ENCODE data around the gene GNAS. TPM values are rescaled to one million over a fixed set of nuclear protein-coding genes. Genes with fewer than 3 reads are reported as not detected.

GNAS gene
- total and polyA plus RNA-seq, 10 of the 15 experiments (the other 5 are each of a cell fraction or from before 2014, with no cell fraction given), result 209 to 950 (median 394) TPM

DNA sequence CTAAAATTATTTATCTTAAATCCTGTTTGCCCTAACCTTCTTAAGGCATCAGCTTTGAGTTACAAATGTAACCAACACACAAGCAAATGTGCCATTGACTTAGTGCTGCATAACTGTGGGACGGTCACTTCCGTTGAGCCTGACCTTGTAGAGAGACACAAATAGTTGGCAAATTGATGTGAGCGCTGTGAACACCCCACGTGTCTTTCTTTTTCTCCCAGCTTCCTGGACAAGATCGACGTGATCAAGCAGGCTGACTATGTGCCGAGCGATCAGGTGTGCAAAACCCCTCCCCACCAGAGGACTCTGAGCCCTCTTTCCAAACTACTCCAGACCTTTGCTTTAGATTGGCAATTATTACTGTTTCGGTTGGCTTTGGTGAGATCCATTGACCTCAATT is 56.4 kb downstream of the GNAS start:
- peaks cover 44% of the 10 kb centered on the region for H3K4me1 ChIP-seq (ENCODE audit: control insufficient read depth, insufficient read depth, low read length)
- intact Hi-C loops (cut with micrococcal nuclease; ENCODE audit: unreplicated experiment), result loop anchor here (5.0 kb wide), 1 partner anchor 123 kb away; the partner anchor contains the start of gene ATP5F1E
- ChIA-PET POLR2A (interaction anchor here (1.1 to 2.5 kb wide), 3 partner anchors 43 to 133 kb away, joined by 3 to 12 read pairs (median 11); partner anchors contain the start of gene PRELID3B), SMC1A (ENCODE audit: uncharacterized antibody, unreplicated experiment) (interaction anchor here (0.9 to 2.3 kb wide), 6 partner anchors 9 to 120 kb away, joined by 3 to 12 read pairs (median 4); no protein-coding TSS in a partner anchor), RAD21 (ENCODE audit: unreplicated experiment) (interaction anchor here (2.7 kb wide), 1 partner anchor 73 kb away, joined by 23 read pairs; the partner anchor contains the start of gene NELFCD), CTCF (interaction anchor here (1.5 to 1.8 kb wide), 2 partner anchors 14 to 69 kb away, joined by 4 to 6 read pairs; no protein-coding TSS in a partner anchor)
- TF ChIP-seq RFX5 (IDR thresholded peaks at IDR 0.05; ENCODE audit: low read depth, low read length), result no peak
- TF ChIP-seq, protein P1, sequence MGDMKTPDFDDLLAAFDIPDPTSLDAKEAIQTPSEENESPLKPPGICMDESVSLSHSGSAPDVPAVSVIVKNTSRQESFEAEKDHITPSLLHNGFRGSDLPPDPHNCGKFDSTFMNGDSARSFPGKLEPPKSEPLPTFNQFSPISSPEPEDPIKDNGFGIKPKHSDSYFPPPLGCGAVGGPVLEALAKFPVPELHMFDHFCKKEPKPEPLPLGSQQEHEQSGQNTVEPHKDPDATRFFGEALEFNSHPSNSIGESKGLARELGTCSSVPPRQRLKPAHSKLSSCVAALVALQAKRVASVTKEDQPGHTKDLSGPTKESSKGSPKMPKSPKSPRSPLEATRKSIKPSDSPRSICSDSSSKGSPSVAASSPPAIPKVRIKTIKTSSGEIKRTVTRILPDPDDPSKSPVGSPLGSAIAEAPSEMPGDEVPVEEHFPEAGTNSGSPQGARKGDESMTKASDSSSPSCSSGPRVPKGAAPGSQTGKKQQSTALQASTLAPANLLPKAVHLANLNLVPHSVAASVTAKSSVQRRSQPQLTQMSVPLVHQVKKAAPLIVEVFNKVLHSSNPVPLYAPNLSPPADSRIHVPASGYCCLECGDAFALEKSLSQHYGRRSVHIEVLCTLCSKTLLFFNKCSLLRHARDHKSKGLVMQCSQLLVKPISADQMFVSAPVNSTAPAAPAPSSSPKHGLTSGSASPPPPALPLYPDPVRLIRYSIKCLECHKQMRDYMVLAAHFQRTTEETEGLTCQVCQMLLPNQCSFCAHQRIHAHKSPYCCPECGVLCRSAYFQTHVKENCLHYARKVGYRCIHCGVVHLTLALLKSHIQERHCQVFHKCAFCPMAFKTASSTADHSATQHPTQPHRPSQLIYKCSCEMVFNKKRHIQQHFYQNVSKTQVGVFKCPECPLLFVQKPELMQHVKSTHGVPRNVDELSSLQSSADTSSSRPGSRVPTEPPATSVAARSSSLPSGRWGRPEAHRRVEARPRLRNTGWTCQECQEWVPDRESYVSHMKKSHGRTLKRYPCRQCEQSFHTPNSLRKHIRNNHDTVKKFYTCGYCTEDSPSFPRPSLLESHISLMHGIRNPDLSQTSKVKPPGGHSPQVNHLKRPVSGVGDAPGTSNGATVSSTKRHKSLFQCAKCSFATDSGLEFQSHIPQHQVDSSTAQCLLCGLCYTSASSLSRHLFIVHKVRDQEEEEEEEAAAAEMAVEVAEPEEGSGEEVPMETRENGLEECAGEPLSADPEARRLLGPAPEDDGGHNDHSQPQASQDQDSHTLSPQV (IDR thresholded peaks at IDR 0.05), result no peak
- TF ChIP-seq YY1 (IDR thresholded peaks at IDR 0.05; ENCODE audit: low read depth, low read length), result no peak
- TF ChIP-seq IKZF1 (conservative IDR thresholded peaks at IDR 0.05), result no peak
- TF ChIP-seq, protein P2, sequence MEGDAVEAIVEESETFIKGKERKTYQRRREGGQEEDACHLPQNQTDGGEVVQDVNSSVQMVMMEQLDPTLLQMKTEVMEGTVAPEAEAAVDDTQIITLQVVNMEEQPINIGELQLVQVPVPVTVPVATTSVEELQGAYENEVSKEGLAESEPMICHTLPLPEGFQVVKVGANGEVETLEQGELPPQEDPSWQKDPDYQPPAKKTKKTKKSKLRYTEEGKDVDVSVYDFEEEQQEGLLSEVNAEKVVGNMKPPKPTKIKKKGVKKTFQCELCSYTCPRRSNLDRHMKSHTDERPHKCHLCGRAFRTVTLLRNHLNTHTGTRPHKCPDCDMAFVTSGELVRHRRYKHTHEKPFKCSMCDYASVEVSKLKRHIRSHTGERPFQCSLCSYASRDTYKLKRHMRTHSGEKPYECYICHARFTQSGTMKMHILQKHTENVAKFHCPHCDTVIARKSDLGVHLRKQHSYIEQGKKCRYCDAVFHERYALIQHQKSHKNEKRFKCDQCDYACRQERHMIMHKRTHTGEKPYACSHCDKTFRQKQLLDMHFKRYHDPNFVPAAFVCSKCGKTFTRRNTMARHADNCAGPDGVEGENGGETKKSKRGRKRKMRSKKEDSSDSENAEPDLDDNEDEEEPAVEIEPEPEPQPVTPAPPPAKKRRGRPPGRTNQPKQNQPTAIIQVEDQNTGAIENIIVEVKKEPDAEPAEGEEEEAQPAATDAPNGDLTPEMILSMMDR (IDR thresholded peaks at IDR 0.05 in 2 of 3, conservative IDR thresholded peaks at IDR 0.05 in 1 of 3; ENCODE audit: control insufficient read depth in 2 of 3, extremely low read depth in 1 of 3, insufficient read depth in 1 of 3, low read depth in 3 of 3, low read length in 3 of 3), result no peak
- TF ChIP-seq, protein P3, sequence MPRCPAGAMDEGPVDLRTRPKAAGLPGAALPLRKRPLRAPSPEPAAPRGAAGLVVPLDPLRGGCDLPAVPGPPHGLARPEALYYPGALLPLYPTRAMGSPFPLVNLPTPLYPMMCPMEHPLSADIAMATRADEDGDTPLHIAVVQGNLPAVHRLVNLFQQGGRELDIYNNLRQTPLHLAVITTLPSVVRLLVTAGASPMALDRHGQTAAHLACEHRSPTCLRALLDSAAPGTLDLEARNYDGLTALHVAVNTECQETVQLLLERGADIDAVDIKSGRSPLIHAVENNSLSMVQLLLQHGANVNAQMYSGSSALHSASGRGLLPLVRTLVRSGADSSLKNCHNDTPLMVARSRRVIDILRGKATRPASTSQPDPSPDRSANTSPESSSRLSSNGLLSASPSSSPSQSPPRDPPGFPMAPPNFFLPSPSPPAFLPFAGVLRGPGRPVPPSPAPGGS (IDR thresholded peaks at IDR 0.05; ENCODE audit: borderline replicate concordance, insufficient read depth, low read depth, low read length, poor library complexity, severe bottlenecking), result peak; percentile 13
- no peak for TF ChIP-seq TCF12 (IDR thresholded peaks at IDR 0.05; ENCODE audit: low read depth, low read length)
- TF ChIP-seq JUND (IDR thresholded peaks at IDR 0.05; ENCODE audit: low read depth, low read length), result no peak
- no peak for TF ChIP-seq HDAC2 (IDR thresholded peaks at IDR 0.05)
- no peak for TF ChIP-seq KAT2A (conservative IDR thresholded peaks at IDR 0.05; ENCODE audit: control insufficient read depth, low read depth, low read length)
- no peak for TF ChIP-seq SMAD1 (IDR thresholded peaks at IDR 0.05; ENCODE audit: low read depth, partially characterized antibody)
- TF ChIP-seq KDM1A (IDR thresholded peaks at IDR 0.05; ENCODE audit: borderline replicate concordance), result no peak
- TF ChIP-seq POLR2AphosphoS5 (IDR thresholded peaks at IDR 0.05; ENCODE audit: low read length), result peak; percentile 44; the same call in 1 of the 2 replicates
- TF ChIP-seq ZNF384 (IDR thresholded peaks at IDR 0.05; ENCODE audit: borderline replicate concordance, low read depth, low read length), result no peak
- no peak for TF ChIP-seq JUNB (IDR thresholded peaks at IDR 0.05)
- peak overlapping the region; percentile 78 for H3K4me2 ChIP-seq (ENCODE audit: control insufficient read depth, insufficient read depth)
- H3K9me3 ChIP-seq (replicated peaks; ENCODE audit: control insufficient read depth, insufficient read depth, low read length), result no peaks in the 10 kb centered on the region
- BruUV-seq (replicated peaks), result no TSS peak
- ATAC-seq, result no peak
- no peak for DNase-seq (ENCODE audit: low read depth, low spot score)
- H3K27ac ChIP-seq (ENCODE audit: control insufficient read depth, insufficient read depth), result peak overlapping the region; percentile 96
- H3K27me3 ChIP-seq (replicated peaks in 1 of 2; ENCODE audit: control insufficient read depth in 2 of 2, insufficient read depth in 2 of 2, low read length in 1 of 2), result no peaks in the 10 kb centered on the region
- H3K36me3 ChIP-seq (ENCODE audit: control insufficient read depth in 2 of 2, insufficient read depth in 2 of 2, low read length in 1 of 2), result peaks cover 22 to 53% of the 10 kb centered on the region in 2 experiments
- FAIRE-seq, result no peak
- H3K79me2 ChIP-seq (ENCODE audit: control insufficient read depth, insufficient read depth, low read length), result peaks cover 9% of the 10 kb centered on the region
- no peak overlapping the region for H2AFZ ChIP-seq (ENCODE audit: control insufficient read depth, low read depth, low read length)
- in situ Hi-C loops (cut with MboI), result loop anchor here (5.0 kb wide), 1 partner anchor 73 kb away; the partner anchor contains the start of gene NELFCD
- H3K9ac ChIP-seq (ENCODE audit: control insufficient read depth, insufficient read depth, low read length), result peak overlapping the region; percentile 71; the same call in 1 of the 2 replicates
- H4K20me1 ChIP-seq (ENCODE audit: control insufficient read depth, insufficient read depth), result no peaks in the 10 kb centered on the region
- WGBS (ENCODE audit: insufficient coverage, insufficient replicate concordance, low lambda C conversion rate, missing lambda C conversion rate), result 89% methylated on average over 9 of the region's 9 CpGs
- H3K4me3 ChIP-seq, result no peak overlapping the region
